ENCODE data around the gene QKI. TPM values are rescaled to one million over a fixed set of nuclear protein-coding genes. Genes with fewer than 3 reads are reported as not detected.
A peak's percentile ranks its signal among the peaks of the same experiment; 100 is the strongest.

QKI gene
- 10 to 100 TPM; 43.3 to 47.5 TPM for total RNA-seq

DNA sequence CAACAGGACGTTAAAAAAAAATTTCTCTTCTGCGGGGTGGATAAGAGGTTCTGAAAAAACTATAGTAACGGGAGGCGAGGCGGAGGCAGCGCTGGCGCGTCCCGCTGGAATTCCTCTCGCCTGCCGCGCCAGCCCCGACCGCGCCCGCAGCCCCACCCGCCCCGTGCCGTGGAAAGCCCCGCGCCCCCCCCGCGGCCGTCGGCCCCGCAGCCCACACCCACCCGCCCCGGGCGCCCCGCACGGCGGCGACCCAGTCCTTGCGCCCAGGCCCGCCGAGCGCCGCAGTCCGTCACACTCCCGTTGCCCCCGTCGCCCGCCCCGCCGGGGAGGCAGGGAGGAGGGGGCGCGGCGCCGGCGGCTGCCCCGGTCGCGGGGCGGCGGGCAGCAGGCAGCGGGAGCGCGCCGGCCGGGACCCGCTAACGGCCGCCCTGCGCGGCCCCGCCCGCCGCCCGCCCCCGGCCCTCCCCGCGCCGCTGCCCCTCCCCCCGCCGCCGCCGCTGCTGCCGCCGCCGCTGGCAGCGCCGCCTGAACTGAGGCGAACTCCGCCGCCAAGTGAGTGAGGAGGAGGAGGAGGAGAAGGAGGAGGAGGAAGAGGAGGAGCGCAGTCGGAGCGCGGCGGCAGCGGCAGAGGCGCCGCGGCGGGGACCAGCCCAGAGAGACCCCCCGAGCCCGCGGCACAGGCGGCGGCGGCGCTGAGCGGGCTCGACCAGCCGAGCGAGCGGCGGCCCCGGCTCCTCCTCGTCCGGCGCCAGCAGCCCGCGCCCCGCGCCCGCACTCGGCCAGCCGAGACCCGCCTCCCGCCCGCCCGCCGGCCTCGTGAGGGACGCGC lies at the start of gene QKI:
QKI (plus strand) TSS at position 602 of the 829 bp plus-strand sequence. CDS start 476 bp downstream, outside the sequence.
- peaks cover 29% of the 10 kb centered on the region for H3K4me1 Mint-ChIP-seq (ENCODE audit: low read depth)
- peak within 1 kb of the TSS; percentile 90 for H3K27ac Mint-ChIP-seq
- no peak for TF ChIP-seq CTCF (IDR thresholded peaks at IDR 0.05)
- peak within 1 kb of the TSS; percentile 82 for H3K4me3 Mint-ChIP-seq
- POLR2A ChIA-PET: no interaction called here
- DNase-seq: peak; percentile 76
- CTCF ChIA-PET: interaction anchor here (1.5 kb wide), 1 partner anchor 15 kb away, joined by 3 read pairs; no protein-coding TSS in a partner anchor
- peaks cover 4% of the 10 kb centered on the region for H3K27me3 Mint-ChIP-seq
- intact Hi-C loops (cut with micrococcal nuclease): no loop called here
- peaks cover 3% of the 10 kb centered on the region for H3K36me3 Mint-ChIP-seq (ENCODE audit: low read depth)
- H3K9me3 Mint-ChIP-seq: no peaks in the 10 kb centered on the region
- peak; percentile 53 for ATAC-seq

DNA sequence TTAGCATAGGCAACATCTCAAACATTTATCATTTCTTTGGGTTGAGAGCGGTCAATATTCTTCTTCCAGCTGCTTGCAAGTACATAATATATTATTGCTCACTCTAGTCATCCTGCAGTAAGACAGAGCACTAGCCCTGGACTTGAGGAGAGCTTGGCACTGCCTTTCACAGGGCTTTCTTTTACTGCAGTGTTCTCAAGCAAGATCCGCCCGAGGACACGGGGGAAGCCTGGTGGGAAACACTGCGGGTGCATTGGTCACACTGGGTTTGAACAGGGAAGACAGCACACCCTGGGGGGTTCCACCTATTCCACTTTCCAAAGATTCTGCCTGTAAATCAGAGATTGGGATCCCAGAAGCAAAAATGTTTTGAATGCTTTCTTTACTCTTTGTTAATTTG lies 48.2 kb upstream of the QKI start:
- ATAC-seq: no peak
- H3K4me1 Mint-ChIP-seq (ENCODE audit: low read depth): peaks cover 7% of the 10 kb centered on the region
- H3K36me3 Mint-ChIP-seq (ENCODE audit: low read depth): no peaks in the 10 kb centered on the region
- DNase-seq: no peak
- no peak for TF ChIP-seq CTCF (IDR thresholded peaks at IDR 0.05)
- peaks cover 15% of the 10 kb centered on the region for H3K27me3 Mint-ChIP-seq
- no peak overlapping the region for H3K4me3 Mint-ChIP-seq
- intact Hi-C loops (cut with micrococcal nuclease): no loop called here
- ChIA-PET CTCF (no interaction called here), POLR2A (no interaction called here)
- H3K27ac Mint-ChIP-seq: no peak overlapping the region
- no peaks in the 10 kb centered on the region for H3K9me3 Mint-ChIP-seq

GRCh38 chr6:163367497-163368183 lies 46.9 kb upstream of the QKI start:
- intact Hi-C loops (cut with micrococcal nuclease): no loop called here
- Mint-ChIP-seq H3K27ac (no peak overlapping the region), H3K27me3 (peaks cover 15% of the 10 kb centered on the region), H3K9me3 (no peaks in the 10 kb centered on the region), H3K36me3 (ENCODE audit: low read depth) (no peaks in the 10 kb centered on the region), H3K4me3 (no peak overlapping the region), H3K4me1 (ENCODE audit: low read depth) (peaks cover 7% of the 10 kb centered on the region)
- ATAC-seq: no peak
- ChIA-PET POLR2A (no interaction called here), CTCF (no interaction called here)
- TF ChIP-seq CTCF (IDR thresholded peaks at IDR 0.05): no peak
- DNase-seq: no peak

DNA sequence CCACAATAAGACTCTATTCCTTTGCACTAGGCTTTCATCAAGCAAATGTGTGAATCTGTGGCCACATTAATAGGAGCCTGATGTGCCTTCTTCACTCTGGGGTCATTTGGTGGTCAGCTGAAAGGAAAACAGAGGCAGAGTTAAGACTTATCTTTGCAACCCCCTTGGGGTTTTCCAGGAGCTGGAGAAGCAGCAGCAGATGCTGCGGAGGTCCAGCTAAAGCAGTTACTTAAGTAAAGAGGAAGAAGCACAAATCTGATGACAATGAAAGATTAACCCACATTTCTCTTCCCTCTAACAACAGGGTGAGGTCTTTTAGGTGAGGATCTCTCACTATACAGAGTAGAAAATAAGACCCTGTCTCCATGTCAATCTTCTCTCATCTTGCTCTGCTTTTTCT lies 45.4 kb upstream of the QKI start:
- ChIA-PET POLR2A (no interaction called here), CTCF (no interaction called here)
- no peak for ATAC-seq
- H3K4me1 Mint-ChIP-seq (ENCODE audit: low read depth): peaks cover 7% of the 10 kb centered on the region
- no peak for TF ChIP-seq CTCF (IDR thresholded peaks at IDR 0.05)
- no peaks in the 10 kb centered on the region for H3K9me3 Mint-ChIP-seq
- peaks cover 16% of the 10 kb centered on the region for H3K27me3 Mint-ChIP-seq
- no peak for DNase-seq
- no peaks in the 10 kb centered on the region for H3K36me3 Mint-ChIP-seq (ENCODE audit: low read depth)
- no peak overlapping the region for H3K27ac Mint-ChIP-seq
- H3K4me3 Mint-ChIP-seq: no peak overlapping the region
- intact Hi-C loops (cut with micrococcal nuclease): no loop called here

All from activated CD8-positive, alpha-beta T cell treated with anti-CD3 and anti-CD28 coated beads for 36 hours (primary cell).